GM12865 (cell line): ENCODE results near the gene SDS.

Experiments used
- DNase-seq: peaks from one replicate; pipeline ENCODE4 v3.0.0; 2010; ENCODE audit warnings: low read depth
- H3K4me3 ChIP-seq: 2 replicates; pipeline ENCODE4 v1.5.1; 2011; ENCODE audit warnings: mild to moderate bottlenecking, low read depth, low read length, control low read depth
- TF ChIP-seq, protein P1 (sequence below): IDR thresholded peaks from 2 replicates; pipeline ENCODE4 v1.5.1; 2011; ENCODE audit warnings: low read length, control low read depth, low read depth, inconsistent platforms; ENCODE audit not compliant: insufficient read depth; ENCODE audit errors: missing control alignments

SDS gene

GRCh38 chr12:113390064-113391043, 13.3 kb downstream of the SDS start:
- H3K4me3 ChIP-seq = no peak overlapping the region
- DNase-seq = no peak
- TF ChIP-seq, protein P1, sequence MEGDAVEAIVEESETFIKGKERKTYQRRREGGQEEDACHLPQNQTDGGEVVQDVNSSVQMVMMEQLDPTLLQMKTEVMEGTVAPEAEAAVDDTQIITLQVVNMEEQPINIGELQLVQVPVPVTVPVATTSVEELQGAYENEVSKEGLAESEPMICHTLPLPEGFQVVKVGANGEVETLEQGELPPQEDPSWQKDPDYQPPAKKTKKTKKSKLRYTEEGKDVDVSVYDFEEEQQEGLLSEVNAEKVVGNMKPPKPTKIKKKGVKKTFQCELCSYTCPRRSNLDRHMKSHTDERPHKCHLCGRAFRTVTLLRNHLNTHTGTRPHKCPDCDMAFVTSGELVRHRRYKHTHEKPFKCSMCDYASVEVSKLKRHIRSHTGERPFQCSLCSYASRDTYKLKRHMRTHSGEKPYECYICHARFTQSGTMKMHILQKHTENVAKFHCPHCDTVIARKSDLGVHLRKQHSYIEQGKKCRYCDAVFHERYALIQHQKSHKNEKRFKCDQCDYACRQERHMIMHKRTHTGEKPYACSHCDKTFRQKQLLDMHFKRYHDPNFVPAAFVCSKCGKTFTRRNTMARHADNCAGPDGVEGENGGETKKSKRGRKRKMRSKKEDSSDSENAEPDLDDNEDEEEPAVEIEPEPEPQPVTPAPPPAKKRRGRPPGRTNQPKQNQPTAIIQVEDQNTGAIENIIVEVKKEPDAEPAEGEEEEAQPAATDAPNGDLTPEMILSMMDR = no peak

- no peak for DNase-seq
These were observed 15.3 kb downstream of the SDS start for GRCh38 chr12:113388351-113388750.

DNA sequence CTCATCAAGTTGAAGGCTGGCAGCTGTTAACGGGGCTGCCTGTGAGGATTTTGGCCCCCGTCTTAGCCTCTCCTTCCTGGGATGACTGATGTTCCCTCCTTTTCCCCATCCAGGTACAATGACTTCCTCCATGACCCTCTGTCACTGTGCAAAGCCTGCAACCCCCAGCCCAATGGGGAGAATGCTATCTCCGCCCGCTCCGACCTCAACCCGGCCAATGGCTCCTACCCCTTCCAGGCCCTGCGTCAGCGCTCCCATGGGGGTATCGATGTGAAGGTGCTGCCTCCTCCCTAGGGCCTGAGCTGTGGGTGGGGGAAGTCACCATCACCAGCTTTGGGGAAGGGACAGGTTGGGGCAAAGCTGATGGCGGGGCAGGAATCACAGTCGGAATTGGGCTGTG, 16.1 kb downstream of the SDS start:
- TF ChIP-seq, protein P1 = no peak
- DNase-seq = no peak
- H3K4me3 ChIP-seq = no peak overlapping the region

More at GRCh38 chr12:113388351-113388750, 15.3 kb downstream of the SDS start:
- H3K4me3 ChIP-seq = no peak overlapping the region
- TF ChIP-seq, protein P1 = no peak

GRCh38 chr12:113386866-113387566, 16.7 kb downstream of the SDS start:
- TF ChIP-seq, protein P1 = no peak
- no peak for DNase-seq
- no peak overlapping the region for H3K4me3 ChIP-seq

- DNase-seq = peak; percentile 49
- TF ChIP-seq, protein P1 = no peak
These were observed 18.3 kb downstream of the SDS start for GRCh38 chr12:113385282-113385882.

DNA sequence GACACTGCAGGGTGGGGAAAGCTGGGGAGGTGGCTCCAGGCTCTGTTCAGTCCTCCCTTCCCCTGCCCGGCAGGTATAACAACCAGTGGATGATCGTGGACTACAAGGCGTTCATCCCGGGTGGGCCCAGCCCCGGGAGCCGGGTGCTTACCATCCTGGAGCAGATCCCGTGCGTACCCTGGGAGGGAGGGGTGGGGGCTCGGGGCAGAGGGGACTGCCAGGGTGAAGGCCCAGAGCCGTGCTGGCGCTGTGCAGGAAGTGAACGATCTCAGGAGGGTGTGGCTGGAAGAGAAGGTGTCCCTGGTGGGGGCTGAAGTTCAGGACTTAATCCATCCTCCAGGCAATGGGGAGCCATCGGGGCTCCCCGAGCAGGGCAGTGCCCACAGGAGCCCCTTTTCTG, 18.9 kb downstream of the SDS start:
- DNase-seq = no peak
- no peak overlapping the region for H3K4me3 ChIP-seq
- TF ChIP-seq, protein P1 = no peak

More at GRCh38 chr12:113385282-113385882, 18.3 kb downstream of the SDS start:
- H3K4me3 ChIP-seq = no peak overlapping the region
